ENCODE data around the gene POFUT2.

Gene POFUT2

GRCh38 chr21:45260191-45260825 lies 27.4 kb downstream of the POFUT2 start:
- DNase-seq: no peak

- DNase-seq: no peak
Observed at GRCh38 chr21:45259206-45259840, 28.4 kb downstream of the POFUT2 start.

GRCh38 chr21:45258466-45258865 lies 29.2 kb downstream of the POFUT2 start:
- DNase-seq: no peak

- DNase-seq: no peak
Observed at GRCh38 chr21:45257673-45258341, 29.9 kb downstream of the POFUT2 start.

- DNase-seq: no peak
Observed at GRCh38 chr21:45256912-45257672, 30.6 kb downstream of the POFUT2 start.

- no peak for DNase-seq
Observed at GRCh38 chr21:45256021-45256911, 31.4 kb downstream of the POFUT2 start.

- DNase-seq: no peak
Observed at GRCh38 chr21:45255381-45256020, 32.2 kb downstream of the POFUT2 start.

GRCh38 chr21:45254460-45254930 lies 33.2 kb downstream of the POFUT2 start:
- DNase-seq: no peak

GRCh38 chr21:45253633-45254459 lies 33.8 kb downstream of the POFUT2 start:
- DNase-seq: no peak

- no peak for DNase-seq
Observed at GRCh38 chr21:45253180-45253579, 34.5 kb downstream of the POFUT2 start.

GRCh38 chr21:45252448-45252925 lies 35.2 kb downstream of the POFUT2 start:
- DNase-seq: no peak

- DNase-seq: no peak
Observed at GRCh38 chr21:45251635-45252447, 35.9 kb downstream of the POFUT2 start.

- DNase-seq: no peak
Observed at GRCh38 chr21:45250914-45251634, 36.6 kb downstream of the POFUT2 start.

- no peak for DNase-seq
Observed at GRCh38 chr21:45250272-45250671, 37.4 kb downstream of the POFUT2 start.

- no peak for DNase-seq
Observed at GRCh38 chr21:45249626-45250025, 38.1 kb downstream of the POFUT2 start.

- no peak for DNase-seq
Observed at GRCh38 chr21:45248893-45249381, 38.8 kb downstream of the POFUT2 start.

GRCh38 chr21:45248301-45248892 lies 39.3 kb downstream of the POFUT2 start:
- DNase-seq: no peak
